SKM-1 treated with dmso at 0.1 percent for 144 hours (cell line): ENCODE measurements around the gene OTOA.
A peak's percentile ranks its signal among the peaks of the same experiment; 100 is the strongest.
"Not testable (repeated sequence)": the region's sequence is repeated elsewhere in the genome, so short reads cannot be mapped to it uniquely, and the experiment has no call there.

Experiments used
- DNase-seq: peaks from one replicate; lab custom pipeline; 2025; ENCODE audit not compliant: unreplicated experiment; lab: John Stamatoyannopoulos, UW

Gene OTOA

DNA sequence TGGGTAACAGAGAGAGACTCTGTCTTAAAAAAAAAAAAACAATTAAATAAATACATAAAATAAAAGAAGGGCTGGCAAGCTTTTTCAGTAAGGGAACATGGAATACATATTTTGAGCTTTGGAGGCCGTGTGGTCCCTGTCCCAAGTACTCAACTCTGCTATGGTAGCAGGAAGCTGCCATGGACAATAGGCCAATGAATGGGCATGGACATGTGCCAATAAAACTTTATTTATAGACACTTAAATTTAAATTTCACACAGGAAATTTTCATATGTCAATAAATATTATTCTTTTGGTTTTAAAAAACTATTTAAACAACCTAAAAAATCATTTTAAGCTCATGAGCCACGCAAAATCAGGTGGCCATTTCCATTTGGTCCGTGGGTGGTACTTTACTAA lies 3.8 kb downstream of the OTOA start:
- DNase-seq, result no peak

DNA sequence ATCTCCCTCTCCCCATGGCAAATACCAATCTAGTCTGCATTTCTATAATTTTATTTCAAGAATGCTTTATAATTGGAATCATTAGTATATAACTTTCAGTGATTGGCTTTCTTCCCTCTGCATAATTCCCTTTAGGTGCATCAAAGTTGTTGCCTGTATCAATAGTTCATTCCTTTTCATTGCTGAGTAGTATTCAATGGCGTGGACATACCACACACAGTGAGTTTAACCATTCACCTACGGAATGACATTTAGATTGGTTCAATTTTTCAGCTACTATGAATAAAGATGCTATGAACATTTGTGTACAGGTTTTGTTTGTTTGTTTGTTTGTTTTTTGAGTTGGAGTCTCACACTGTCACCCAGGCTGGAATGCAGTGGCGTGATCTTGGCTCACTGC lies 9.7 kb downstream of the OTOA start:
- no peak for DNase-seq

DNA sequence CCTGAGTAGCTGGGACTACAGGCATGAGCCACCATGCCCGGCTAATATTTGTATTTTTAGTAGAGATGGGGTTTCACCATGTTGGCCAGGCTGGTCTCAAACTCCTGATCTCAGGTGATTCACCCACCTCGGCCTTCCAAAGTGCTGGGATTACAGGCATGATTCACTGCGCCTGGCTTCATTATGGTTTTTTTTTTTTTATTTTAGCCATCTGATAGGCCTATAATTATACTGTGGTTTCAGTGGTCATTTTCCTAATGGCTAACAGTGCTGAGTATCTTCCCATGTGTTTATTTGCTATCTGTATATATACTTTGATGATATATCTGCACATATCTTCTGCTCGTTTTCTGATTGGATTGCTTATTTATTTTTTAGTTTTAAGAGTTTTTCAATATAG lies 10.7 kb downstream of the OTOA start:
- DNase-seq, result not testable (repeated sequence)

DNA sequence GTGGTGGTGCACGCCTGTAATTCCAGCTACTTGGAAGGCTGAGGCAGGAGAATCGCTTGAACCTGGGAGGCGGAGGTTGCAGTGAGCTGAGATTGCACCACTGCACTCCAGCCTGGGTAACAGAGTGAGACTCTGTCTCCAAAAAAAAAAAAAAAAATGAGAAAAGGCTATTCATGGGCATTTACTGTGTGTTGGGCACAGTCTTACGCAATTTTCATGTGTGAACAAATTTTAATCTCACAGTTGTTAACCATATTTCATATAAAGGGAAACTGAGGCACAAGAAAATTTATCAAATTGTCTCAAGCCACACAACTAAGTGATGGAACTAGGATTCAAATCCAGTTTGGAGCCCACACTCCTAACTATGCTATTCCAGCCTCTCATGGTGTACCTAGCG lies 16.9 kb downstream of the OTOA start:
- not testable (repeated sequence) for DNase-seq

DNA sequence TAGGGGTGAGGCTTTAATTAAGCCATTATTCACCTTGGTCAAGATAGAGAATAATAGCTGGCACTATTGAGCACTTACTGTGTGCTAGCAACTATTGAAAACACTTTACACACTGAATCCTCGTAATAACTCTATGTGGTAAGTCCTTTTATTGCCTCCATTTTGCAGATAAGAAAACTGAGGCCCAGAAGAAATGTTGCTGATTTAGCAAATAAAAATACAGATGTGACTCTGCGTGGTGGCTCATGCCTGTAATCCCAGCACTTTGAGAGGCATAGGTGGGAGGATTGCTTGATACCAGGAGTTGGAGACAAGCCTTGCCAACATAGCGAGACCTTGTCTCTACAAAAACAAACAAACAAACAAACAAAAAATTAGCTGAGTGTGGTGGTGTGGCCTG lies 19.4 kb downstream of the OTOA start:
- no peak for DNase-seq

DNA sequence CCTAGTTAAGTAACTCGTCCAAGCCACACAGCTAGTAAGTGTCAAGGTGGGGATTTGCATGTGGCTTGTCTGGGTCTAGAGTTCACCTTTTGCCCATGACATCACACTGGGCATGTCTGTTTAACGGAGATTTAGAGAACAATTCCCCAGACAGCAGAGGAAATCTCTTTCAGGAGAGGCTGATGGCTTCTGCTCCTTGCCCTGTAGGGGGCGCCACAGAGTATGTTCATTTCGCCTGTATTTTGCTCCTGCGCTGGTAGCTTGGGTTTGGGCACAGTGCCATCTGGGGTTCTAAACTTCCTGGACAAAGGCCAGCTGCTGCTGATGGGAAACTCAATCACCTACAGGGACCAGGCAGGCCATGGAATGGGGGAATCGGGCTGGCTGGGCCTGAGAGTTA lies 20.4 kb downstream of the OTOA start:
- DNase-seq, result peak; percentile 14

DNA sequence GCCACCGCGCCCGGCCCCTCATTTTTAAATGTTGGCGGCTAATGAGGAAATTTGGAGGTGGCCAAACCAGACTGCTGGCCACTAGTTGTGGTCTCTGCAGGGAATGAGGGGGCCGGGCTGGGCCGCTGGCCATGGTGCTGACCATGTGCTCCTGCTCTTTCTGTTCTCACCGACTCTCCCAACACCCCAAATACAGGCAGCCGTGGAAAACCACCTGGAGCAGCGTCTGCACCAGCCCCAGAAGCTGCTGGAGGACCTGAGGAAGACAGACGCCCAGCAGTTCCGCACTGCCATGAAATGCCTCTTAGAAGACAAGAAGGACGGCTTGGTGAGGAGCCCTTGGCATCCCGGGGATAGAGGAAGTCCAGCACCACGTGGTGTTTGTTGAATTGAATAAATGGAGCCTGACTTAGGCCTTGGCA lies 21.3 kb downstream of the OTOA start:
- no peak for DNase-seq

DNA sequence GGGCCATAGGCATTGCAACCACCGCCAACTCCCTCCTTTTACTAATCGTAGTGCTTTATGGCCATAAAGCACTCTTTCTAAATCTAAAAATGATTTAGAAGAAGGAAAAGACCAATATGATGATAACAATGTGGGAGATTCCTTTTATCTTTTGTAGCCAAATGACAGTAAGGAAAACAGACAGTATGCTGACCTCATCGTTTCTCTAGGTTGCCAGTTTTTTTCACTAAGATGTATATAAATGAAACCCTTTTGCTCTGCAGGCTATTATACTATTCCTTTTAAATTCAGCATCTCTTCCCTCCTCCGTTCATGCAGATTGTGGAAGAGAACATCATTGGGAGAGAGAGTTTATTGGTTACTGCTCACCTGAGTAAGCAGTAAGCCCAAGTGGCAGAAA lies 25.3 kb downstream of the OTOA start:
- no peak for DNase-seq

DNA sequence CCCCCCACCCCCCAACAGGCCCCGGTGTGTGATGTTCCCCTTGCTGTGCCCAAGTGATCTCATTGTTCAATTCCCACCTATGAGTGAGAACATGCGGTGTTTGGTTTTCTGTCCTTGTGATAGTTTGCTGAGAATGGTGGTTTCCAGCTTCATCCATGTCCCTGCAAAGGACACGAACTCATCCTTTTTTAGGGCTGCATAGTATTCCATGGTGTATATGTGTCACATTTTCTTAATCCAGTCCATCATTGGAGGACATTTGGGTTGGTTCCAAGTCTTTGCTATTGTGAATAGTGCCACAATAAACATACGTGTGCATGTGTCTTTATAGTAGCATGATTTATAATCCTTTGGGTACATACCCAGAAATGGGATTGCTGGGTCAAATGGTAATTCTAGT lies 27.2 kb downstream of the OTOA start:
- not testable (repeated sequence) for DNase-seq

DNA sequence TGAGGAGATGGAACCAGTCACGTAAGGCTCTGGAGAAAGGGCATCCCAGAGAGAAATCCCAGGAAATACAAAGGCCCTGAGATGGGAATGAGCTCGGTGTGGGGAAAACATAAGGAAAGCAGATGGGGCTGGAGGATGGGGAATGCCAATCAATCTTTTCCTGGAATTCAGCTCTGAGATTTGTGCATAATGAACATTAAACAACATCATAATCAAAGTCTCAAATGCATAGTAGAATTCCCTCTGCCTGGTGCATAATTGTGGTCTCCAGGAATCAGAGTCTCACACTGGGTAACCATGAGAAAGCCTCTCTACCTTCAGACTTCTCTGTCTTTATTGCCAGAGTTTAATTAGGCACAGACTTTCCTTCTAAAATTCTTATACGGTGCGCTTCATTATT lies 30.8 kb downstream of the OTOA start:
- DNase-seq, result no peak

DNA sequence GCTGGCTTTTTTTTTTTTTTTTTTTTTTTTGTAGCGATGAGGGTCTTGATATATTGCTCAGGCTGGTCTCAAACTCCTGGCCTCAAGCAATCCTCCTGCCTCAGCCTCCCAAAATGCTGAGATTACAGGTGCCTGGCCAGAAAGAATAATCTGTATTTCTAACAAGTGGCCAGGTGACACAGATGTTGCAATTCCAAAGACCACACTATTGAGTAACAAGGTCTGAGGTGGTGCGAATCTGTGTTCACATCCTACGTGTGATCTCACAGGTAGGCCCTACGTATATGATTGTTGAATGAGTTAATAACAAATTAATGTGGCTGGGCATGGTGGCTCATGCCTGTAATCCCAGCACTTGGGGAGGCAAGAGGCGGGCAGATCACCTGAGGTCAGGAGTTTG lies 33.3 kb downstream of the OTOA start:
- DNase-seq, result no peak

DNA sequence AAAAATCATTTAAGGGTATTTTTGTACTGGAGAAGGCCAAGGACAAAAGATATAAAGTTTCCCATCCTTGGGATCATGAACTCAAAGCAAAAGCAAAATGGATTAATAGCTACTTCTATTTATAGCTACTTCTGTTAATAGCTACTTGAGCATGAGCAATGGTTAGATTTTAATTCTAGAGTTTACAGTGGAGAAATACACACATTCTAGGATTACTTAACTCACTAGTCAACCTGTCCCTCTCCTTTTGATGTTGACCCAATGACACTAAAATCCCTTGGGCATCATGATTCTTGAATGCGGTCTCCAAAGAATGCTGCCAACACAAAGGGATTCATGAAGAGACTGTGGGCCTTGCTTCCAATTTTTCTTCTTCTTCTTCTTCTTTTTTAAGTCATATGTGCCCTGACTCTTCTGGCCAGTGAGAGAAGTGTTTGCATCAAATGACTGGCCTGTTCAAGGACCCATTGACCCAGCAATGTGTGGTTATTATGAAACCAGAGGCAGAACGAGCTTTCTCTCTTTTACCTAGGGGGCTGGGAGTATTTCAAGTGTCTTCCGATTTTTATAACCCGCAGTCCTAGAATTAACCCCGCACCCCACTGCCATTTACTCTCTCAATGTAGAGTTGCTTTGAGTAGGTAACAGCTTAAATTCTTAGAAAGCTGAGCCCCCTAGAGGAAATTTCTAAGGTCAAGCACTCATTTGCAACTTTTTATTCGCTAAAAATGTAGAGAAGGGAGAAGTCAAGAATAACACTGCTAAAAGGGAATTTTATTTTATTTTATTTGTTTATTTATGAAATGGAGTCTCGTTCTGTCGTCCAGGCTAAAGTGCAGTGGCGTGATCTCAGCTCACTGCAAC lies 34.6 kb downstream of the OTOA start:
- no peak for DNase-seq

DNA sequence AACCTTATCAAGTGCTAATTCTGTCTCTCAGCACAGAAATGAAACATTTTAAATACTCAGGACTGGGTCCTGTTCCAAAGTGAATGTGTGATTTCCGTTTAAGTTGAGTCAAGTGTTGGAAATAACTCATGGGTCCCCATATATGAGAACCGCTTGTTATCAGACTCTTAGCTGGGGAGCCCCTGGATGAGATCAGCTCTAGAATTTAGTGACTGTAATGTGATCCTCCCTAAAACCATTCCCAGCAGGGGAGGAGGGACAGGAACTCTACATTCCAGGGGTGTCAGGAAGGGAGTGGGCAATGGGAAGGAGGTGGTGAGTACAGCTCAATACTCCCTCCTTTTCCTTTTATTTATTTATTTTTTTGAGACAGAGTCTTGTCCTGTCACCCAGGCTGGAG lies 37.5 kb downstream of the OTOA start:
- no peak for DNase-seq

DNA sequence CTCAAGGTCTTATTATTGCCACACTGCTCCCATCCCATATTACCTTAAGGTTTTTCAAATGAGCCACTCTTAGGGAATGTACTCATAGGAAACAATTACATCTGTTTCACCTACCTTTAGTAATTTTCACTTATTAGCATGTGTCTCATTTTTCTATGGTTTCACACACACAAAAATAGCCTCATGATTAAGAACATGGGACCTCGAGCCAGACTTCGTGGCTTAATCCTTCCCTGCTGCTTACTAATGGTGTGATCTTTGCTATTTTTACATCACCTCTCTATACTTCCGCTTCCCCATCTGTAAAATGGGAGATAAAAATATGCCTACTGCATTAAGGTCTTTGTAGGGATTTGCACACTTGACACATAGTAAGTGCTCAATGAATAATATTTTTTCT lies 38.5 kb downstream of the OTOA start:
- no peak for DNase-seq

DNA sequence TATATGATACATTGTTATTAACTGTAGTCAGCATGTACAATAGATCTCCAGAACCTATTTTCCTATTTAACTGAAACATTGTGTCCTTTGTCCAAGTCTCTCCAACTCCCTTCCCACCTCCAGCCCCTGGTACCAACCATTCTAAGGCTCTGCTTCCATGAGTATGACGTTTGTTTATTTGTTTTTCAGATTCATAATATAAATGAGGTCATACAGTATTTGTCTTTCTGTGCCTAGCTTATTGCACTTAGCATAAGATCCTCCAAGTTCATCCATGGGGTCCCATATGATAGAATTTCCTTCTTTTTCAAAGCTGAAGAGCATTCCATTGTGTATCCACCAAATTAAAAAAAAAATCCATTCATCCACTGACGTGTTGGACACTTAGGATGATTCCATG lies 39.4 kb downstream of the OTOA start:
- DNase-seq, result no peak

DNA sequence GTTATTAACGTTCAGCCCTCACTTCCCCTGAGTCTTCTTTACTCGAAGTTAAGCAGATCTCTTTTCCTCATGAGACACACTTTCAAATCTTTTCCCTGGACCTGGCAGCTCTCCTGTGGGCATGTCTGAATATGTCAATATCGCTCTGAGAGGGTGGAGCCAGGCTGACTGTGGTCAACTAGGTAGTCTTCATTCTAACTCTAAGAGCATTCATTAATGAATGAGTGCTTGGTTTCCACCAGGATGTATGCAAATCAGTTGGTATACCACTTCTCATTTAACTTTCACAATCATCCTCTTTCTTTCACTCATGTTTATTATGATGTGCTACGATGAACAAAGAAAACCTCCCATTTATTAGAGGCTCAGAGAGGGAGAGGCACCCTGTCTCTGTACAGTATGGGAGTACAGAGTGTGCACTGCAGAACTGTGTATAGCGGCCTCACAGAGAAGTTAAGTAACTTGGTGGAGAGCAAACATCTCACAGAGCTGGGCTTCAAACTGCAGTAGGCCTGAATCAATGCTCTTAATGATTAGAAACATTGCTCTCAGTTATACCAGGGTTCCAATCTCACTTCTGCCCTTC lies 39.9 kb downstream of the OTOA start:
- no peak for DNase-seq

DNA sequence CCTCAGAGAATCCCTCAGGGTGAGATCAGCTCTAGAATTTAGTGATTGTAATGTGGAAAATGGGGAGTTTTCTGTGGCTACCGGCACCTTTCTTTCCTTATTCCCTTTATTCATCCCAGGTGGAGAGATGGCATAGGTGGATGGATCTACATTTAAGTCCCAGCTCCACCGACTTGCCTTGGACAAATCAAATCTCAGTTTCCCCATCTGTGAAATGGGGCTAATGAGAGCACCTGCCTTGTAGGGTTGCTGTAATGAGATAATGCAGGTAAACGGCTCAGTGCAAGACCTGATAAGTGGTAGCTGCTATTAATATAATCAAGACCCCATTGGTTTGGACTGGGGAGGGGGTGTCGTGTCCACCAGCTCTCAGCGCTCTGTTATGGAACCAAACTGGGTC lies 40.5 kb downstream of the OTOA start:
- no peak for DNase-seq

DNA sequence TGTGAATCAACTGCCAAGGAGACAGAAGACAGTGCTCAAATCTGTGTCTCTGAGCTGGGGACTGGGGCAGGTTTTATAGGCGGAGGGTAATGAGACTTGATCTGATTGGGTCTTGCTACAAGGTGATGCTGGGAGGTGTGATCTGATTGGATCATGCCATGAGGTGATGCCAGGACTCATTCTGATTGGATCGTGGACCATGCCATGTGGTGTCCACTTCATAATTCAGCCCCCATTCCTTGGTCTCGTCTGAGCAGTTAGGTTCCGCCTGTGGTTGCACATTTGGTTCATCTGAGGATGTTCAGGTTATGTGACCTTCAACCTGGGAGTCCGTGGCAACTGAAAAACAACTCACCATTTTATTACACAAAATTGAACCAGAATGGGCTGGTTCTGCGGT lies 41.0 kb downstream of the OTOA start:
- DNase-seq, result no peak

DNA sequence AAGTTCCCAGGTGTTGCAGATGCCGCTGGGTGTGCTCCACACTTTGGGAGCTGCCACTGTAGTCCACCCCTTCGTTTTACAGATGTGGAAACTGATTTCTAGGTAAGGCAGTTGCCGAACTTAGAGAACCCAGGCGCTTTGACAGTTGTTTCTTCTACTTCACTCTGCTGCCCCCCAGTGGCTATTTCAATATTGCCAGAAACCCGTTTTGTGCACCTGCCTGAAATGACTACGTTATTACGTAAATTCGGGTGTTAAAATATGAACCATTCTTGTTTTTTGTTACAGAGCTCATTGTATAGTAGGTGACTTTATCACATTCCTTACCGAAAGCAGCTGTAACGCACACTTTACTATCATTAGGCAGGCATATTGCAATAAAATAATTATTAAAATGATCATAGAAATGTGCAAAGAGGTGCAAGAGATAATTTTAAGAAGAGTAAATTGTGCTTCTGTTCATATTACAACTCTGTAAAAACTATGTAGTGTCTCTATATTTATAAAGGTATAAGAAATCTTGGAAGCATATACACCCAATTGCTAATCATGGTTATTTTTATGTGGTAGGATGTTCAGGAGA lies 44.9 kb downstream of the OTOA start:
- DNase-seq, result peak; percentile 31

DNA sequence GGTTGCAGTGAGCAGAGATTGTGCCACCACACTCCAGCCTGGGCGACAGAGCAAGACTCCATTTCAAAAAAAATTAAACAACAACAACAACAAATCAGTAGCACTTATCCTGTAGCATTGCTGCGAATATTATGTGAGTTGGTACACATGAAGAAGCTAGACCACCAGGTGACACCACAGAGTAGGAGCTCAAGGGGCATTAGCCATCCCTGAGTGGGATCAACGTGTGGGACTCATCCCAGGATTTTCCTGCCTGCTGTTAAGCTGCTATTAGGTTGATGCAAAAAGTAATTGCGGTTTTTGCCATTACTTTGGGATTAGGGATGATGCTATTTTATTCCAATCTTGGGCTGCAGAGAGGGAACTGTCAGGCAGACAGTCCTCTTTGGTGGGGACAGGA lies 47.2 kb downstream of the OTOA start:
- DNase-seq, result no peak

DNA sequence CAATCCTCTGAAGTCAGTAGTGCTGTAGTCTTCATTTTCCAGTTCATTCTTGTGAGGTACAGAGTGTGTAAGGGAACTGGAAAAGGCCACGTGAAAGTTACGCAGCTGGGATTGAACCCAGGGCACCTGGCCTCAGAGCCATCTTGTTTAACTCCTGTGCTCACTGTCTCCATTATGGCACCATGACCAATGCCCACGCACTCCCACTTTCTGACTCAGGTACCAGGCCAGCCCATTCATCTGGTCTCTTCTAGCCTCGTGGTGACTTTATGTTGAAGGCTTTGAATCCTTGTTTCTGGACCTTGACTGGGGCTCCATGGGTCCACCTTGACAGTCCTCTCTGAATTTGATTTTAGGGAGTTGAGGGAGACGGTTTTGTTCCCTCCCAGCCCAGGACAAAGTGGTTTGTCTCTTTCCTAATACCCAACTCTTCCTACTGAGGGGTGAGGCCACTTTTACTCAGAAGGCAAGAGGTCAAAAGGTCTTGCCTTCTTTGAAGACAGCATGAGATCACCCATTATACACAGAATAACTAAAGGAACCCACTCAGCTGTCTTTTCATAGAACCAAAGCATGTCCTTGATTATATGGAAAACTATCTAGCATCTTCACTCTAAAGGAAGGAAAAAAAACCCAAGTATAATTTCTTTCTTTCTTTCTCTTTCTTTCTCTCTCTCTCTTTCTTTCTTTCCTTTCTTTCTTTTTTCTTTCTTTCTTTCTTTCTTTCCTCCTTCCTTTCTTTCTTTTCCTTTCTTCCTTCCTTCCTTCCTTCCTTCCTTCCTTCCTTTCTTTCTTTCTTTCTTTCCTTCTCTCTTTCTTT lies 50.0 kb downstream of the OTOA start:
- DNase-seq, result no peak

DNA sequence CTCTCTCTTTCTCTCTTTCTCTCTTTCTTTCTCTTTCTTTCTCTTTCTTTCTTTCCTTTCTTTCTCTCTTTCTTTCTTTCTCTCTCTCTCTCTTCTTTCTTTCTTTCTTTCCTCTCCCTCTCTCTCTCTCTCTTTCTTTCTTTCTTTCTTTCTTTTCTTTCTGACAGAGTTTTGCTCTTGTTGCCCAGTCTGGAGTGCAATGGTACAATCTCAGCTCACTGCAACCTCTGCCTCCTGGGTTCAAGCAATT lies 50.5 kb downstream of the OTOA start:
- not testable (repeated sequence) for DNase-seq
